Putamen (tissue), 1 donor: ENCODE data around the gene SHFL.

ENCODE experiments used
- DNase-seq: peaks from one replicate; pipeline ENCODE4 v3.0.0-alpha.2; 2016; ENCODE audit warnings: low spot score

The SHFL gene

DNA sequence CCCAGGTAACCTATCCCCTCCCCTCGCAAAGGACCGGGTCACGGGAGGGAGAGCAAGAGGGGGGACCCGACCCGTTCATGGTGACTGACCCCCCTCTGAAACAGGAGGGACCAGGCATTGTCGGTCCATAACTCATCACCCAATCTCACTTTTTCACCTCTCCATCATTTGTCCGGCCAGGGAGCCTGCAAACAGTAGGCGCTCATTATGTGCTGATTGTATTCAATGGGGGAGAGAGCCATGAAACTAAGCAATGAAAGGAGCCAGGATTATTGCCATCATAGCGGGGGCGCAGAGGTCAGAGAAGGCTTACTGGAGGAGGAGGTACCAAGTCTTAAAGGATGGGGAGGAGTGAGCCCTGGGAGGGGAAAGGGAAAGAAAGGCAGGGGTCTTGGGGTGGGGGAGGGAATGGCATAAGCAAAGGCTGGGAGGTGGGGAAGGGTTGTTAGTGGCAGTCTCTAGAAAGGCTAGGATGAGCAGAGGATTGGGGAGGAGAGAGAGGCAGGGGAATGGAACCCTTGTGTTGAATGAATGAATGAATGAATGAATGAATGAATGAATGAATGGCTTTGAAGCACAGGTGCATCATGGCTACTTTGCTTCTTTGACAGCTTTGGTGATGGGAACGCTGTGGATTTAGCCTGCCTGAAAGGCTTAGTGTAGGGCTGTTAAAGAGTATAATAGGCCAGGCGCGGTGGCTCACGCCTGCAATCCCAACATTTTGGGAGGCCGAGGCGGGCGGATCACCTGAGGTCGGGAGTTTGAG is 1.4 kb downstream of the SHFL start:
- no peak for DNase-seq

DNA sequence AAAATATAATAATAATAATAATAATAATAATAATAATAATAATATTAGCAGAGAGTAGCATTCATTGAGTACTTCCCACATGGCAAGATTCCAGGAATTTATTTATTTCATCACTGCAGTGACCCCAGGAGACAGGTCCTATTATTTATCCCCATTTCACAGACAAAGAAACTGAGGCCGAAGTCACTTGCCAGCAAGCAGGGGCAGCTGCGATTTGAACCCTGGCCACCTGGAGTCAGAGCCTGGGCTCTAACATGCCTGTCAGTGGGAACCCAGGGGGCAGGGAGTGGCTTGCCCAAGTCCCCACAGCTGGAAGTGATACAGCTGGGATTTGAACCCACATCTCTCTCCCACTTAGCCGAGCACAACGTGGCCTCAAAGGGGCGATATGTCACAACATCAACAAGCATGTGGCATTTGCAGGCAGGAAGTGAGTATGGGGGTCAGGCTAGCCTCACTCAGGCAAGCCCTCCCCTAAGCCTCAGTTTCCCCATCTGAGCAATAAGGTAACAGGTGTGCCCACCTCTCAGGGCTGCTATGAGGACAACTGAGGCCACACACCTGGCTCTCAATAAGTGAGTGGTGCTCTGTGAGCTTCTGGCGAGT is 2.9 kb downstream of the SHFL start:
- no peak for DNase-seq

DNA sequence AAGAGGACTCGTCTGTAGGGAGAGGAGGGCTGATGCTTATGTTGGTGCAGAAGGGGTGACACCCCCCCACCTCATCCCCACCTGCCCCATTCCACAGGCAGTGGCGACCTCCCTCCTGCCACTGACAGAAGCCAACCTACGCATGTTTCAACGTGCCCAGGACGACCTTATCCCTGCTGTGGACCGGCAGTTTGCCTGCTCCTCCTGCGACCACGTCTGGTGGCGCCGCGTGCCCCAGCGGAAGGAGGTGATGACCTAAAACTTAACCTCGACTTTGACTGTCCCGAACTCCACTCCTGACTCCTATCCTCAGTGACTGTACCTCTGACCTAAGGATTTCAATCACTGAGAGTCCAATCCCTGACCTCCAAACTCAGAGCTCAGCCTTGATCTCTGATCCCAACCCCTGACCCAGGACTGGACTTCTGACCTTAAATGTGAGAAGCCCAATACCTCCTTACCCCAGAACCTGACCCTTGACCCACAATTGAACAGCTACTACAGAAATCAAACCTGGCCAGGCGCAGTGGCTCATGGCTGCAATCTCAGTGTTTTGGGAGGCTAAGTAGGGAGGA is 3.8 kb downstream of the SHFL start:
- no peak for DNase-seq

DNA sequence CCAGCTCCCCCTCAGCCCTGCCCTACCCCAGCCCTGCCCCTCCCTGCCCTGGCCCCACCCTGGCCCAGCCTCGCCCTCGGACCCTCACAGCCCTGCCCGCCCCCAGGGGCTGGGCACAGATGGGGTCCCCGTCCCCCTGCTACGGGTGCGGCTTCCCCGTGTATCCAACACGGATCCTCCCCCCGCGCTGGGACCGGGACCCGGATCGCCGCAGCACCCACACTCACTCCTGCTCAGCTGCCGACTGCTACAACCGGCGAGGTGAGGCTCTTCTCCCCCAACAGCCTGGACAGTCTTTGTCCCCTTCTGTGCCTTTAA is 5.2 kb downstream of the SHFL start:
- no peak for DNase-seq

DNA sequence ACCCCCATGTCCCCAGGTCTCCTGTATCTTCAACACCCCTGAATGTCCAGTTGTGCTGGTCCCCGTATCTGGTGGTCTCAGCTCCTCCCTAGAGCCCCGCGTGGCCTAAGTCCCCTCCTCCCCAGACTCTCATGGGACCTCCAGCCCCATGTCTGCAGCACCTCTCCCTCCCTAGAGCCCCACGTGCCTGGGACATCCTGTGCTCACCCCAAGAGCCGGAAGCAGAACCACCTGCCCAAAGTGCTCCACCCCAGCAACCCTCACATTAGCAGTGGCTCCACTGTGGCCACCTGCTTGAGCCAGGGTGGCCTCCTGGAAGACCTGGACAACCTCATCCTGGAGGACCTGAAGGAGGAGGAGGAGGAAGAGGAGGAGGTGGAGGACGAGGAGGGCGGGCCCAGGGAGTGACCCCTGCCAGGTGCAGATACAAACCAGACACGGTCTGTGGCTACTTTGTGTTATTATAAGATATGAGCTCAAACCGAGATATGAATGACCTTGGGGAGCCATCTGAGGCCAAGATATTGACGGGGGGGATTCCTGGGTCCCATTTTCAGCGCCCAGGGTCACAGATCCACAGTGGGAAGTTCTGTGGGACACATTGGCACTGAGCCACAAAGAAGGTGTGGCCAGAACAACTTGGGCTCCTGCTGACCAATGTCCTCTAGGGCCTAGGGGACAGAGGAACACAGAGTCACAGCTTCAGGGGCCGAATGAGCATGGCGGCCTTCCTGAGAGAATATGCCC is 6.0 kb downstream of the SHFL start:
- no peak for DNase-seq

DNA sequence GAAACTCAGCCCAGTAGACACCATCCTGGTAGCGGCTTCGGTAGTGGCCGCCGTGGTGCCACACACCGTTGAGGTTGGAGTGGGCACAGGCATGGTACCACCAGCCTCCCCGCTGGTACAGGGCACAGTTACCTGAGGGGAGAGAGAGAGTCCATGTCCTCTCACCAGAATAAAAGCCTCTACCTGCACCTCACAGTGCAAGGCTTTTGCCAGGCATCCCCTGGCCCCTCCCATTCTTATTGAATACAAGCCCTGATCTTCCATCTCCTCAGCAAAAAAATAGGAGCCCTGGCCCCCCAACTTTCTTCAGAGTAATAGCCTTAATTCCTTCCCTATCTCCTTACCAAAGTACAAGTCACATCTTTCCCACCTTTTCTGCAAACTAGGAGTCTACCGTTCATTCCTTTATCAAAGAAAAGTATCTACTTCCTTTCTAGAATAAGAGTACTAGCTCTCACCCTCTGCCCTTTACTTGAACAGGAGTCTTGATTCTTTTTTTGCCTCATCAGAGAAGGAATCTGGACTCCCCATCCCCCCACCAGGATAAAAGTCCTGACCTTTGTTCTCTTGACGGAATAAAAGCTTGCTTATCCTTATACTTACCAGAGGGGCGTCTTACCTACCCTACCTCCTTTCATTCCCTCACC is 6.7 kb downstream of the SHFL start:
- no peak for DNase-seq

DNA sequence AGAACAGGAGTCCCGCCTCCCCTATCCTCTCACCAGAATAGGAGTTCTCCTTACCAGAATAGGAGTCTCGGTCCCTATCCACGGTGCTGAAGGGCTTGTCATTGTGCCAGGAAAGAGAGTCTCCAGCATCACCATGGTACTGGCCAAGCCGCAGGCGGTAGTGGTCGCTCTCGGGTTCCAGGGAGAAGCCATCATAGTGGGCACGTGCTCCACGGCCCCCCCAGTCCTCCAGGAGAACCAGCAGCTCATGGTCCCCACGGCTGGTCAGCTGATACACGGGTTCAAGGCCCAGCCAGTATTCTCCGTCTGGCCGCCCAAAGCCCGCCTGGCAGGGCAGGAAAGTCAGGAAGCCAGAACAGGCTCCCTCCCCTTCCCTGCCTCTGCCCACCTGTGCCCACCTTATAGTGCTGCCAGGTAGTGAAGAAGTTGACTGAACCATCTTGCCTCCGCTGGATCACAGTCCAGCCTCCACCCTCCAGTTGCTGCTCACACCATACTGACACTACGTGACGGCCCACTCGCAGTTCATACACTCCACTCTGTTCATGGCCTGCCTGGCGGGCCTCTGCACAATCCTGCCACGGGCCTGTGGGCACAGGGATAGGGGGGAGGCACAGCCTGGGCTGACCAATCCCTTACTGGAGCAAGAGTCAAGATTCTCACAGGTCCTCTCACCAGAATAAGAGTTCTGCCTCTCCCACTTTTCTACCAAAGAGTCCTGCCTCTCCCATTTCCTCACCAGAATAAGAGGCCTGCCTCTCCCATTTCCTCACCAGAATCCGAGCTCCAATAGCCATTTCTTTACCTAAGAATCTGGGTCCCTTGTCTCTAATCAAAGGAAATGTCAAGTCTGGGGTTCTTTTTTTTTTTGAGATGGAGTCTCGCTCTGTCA is 7.4 kb downstream of the SHFL start:
- DNase-seq: no peak

DNA sequence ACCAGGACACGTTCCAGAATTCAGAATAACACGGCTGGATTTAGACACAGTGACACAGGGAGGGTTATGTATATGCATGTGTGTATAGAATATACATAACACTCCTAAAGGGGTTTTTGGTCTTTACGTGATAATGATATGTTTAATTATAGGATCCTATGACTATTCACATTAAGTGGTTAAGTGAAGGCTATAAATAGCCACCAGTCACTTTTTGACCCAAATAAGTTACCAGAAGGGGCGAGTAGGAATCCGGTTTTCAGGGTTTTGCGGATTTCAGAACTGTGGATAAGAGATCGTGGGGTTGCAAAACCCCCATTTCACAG is 9.5 kb downstream of the SHFL start:
- DNase-seq: no peak

DNA sequence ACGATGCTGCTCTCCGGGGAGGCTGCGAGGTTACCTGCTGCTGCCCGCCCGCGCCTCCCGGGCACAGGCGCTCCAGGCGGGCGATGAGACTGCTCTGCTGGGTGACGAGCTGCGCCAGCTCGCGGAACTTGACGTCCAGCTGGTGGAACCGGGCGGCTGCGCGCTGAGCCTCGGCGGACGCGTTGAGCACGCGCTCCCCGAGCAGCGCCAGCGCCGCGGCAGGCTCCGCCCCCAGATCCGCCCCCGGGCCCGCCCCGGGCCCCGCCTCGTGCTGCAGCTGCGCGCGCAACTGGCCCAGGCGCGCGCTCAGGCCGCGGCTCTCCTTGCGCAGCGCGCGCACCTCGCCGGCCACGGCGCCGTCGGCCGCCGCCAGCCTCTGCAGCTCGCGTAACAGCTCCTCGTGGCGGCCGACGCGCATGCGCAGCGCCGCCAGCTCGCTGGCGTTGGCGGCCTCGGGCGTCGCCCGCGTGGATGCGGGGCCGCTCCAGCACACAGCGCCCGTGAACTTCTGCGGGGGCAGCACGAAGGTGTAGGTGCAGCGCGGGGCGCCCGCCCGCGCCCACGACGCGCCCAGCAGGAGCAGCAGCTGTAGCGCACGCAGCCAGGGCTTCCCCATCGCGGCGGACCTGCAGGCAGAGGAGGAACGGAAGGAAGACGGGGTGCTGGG is 10.0 kb downstream of the SHFL start:
- DNase-seq: peak; percentile 91

DNA sequence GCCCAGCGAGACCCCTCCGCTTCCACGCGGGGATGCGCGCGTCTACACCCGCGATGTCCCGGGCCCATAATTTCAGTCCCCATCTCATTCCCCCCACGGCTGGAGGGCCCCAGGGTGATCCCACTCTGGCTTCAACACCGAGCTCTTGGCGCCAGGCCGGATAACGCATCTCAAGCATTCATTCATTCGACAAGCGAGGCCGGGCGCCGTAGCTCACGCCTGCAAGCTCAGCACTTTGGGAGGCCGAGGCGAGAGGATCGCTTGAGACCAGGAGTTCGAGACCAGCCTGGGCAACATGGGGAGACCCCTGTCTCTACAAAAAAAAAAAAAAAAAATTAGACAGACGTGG is 10.5 kb downstream of the SHFL start:
- no peak for DNase-seq

DNA sequence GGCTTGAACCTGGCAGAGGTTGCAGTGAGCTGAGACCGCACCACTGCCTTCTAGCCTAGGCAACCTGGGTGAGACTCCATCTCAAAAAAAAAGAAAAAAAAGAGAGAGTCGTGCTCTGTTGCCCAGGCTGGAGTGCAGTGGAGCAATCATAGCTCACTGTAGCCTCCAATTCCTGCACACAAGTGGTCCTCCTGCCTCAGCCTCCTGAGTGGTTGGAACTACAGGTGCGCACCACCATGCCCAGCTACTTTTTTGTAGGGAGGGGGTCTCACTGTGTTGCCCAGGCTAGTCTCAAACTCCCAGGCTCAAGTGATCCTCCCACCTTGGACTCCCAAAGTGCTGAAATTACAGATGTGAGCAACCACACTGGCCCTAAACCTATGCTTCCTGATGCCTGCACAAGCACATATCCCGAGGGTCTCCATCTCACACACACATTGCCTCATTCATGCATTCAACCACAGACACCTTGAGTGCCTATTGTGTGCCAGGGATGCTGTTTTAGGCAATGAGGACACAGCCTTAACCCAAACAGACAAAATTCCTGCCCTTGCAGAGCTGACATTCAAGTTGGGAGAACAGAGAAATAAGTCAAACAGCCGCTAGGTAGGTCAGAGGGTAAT is 14.2 kb downstream of the SHFL start:
- no peak for DNase-seq

DNA sequence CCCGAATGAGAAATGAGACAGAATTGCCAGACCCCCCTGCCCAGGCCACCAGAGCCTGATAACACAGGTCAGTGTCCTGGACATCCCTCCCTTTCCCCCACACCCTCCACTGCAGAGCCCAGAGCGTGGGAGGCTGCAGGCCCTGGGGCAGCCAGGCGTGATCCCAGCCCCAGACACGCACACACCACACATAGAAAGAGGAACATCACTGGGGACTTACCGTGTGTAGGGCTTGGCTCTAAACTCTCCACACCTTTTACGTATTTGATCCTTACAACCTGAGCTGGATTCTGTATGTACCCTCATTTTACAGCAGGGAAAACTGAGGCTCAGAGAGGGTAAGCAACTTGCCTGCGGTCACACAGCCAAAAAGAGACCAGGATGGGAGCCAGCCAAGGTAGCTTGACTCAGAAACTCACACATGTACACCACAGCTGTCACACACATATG is 16.7 kb downstream of the SHFL start:
- DNase-seq: no peak

DNA sequence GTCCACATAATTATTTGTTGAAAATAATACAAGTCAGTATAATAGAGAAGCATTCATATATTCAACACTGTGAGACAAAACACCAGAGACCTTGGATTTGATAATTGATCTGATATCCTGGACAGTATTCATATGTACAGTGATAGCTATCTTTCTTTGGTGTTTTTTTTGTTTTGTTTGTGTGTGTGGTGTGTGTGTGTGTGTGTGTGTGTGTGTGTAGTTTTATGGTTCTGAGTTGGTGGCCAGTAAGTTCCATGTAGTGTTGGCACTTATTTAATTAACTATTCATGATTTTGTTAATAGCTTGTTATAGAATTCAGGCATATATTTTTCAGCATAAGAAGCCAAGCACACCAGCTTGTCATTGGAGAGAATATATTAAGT is 18.0 kb downstream of the SHFL start:
- no peak for DNase-seq

DNA sequence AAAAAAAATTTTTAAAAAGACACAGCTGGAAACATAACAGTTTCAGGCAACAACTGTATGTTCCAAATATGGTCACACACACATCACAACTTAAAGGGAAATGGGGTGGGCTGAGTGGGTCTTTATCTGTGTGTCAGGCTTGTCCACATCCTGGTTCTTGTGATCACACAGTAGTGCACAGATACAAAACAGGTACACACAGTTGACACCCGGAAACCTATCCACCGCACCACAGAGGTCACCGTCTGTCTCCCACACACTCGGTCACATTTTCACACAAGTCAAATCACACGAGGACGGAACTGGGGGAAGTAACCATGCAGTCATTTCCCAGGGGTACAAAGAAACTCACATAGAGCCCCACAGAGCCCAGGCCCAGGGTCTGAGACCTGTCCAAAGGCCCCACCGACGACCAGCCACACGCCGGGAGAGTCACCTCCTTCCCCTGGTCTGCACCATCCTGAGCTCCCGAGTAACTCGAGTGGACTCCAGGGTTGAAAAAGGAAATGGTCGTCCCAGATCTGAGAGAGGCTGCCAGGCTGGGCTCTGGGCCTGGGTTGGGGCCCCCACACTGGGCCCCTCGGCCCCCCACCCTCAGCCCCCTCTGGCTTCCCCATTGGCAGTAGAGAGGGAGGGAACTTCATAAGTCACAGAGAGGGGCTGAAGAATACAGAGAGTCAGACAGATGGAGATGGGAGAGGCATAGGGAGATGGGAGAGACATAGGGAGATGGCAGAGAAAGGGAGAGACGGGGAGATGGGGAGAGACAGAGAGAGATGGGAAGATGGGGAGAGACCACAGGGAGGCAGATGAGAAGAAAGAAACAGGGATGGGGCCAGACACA is 18.8 kb downstream of the SHFL start:
- no peak for DNase-seq

DNA sequence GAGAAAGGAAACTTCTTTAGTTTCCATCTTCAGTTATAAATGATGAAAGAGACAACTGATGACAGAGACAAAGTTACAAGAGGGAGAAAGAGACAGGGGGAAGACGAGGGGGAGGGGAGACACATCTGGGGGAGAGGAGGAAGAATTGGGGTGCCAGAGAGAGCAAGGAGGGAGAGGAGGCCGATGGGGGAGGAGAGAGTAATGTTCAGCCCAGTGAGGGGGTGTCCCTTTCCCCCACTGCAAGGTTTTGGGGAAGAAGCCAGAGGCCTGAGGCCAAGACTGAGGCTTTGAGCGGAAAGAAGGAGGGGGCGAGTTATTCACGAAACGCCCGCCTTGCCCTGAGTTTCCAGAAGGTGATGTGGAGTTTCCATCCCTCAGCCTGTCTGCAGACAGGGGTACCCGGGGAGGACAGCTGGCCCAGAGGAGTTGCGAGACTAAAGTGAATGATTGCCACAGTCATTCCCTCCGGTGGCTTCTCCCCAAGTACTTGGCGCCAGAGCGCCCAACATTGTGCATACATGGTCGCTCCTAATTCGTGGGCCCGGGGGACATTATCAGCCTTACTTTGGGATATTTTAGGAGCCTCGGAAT is 19.5 kb downstream of the SHFL start:
- DNase-seq: no peak

DNA sequence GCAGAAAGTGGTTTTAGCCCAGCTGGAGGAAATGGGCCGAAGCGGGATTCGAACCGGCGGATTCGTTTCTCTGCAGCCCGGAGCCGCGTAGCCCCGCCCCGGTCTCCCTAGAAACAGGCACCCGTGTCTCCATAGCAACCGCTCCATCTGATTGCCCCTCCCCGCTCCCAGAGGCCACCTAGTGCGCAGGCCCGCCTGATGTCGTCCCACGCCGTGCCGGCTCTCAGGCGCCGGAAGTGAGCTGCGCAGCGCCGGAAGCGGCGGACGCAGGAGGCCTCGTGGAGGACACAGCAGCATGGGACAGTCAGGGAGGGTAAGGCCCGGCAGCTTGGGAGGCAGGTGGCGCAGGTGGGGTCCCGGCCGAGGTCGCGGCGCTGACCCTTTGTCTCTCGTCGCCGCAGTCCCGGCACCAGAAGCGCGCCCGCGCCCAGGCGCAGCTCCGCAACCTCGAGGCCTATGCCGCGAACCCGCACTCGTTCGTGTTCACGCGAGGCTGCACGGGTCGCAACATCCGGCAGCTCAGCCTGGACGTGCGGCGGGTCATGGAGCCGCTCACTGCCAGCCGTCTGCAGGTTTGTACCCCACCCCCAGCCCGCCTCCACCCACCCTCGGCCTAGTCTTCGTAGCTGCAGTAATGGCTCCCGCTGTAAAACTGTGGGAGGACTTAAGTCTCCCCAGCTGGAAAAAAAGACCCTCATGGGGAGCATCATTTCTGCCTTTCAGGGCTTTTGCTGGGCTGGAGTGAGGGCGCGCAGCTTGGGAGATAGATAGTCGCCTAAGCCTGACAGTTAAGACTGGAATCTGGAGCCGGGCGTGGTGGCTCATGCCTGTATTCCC is 20.2 kb downstream of the SHFL start, which contains the start of gene PPAN:
PPAN (plus strand) TSS at position 263 of the 837 bp plus-strand sequence; CDS start at position 296, 33 bp downstream.
- peak; percentile 97 for DNase-seq

DNA sequence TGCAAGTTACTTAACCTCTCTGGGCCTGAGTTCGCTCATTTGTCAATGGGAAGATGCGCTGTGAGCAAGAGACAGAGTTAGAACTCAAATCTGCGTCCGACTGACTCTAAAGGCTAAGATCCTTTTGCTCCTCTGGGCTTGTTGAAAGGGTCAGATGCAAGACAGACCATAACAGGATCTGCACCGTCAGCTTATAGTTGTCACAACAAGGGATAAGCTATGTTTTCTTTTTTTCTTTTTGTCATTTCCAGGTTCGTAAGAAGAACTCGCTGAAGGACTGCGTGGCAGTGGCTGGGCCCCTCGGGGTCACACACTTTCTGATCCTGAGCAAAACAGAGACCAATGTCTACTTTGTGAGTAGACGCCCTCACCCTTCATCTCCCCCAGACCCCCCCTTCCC is 21.1 kb downstream of the SHFL start:
- DNase-seq: no peak

DNA sequence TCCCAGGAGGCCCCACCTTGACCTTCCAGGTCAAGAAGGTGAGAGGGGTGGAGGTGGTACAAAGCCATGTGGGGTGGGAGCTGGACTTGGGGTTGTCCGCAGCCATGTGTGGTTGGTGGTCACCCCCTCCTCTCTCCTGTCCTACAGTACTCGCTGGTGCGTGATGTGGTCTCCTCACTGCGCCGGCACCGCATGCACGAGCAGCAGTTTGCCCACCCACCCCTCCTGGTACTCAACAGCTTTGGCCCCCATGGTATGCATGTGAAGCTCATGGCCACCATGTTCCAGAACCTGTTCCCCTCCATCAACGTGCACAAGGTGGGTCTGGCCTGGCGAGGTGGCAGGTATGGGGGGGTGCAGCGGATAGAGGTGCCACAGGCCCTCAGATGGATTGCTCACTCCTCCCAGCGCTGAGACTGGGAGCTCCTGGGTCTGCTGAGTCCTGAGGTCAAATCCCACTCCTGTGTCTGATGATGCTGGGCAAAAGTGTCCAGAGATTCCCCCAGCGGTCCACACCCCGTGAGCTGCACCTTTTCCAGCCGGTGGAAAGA is 21.8 kb downstream of the SHFL start:
- DNase-seq: no peak
